HG03039 (cell line): ENCODE measurements around the gene GCK.
"Not testable (repeated sequence)": the region's sequence is repeated elsewhere in the genome, so short reads cannot be mapped to it uniquely, and the experiment has no call there.

ENCODE experiments used
- ATAC-seq: cut with Tn5 transposase; IDR thresholded peaks from one replicate; pipeline ENCODE4 v1.9.1; 2021; ENCODE audit warnings: mild to moderate bottlenecking, moderate library complexity; ENCODE audit not compliant: unreplicated experiment

GCK gene

GRCh38 chr7:44210107-44210506 lies 20.9 kb upstream of the GCK start:
- ATAC-seq: no peak

- no peak for ATAC-seq
Observed at GRCh38 chr7:44208085-44208484, 18.8 kb upstream of the GCK start.

- ATAC-seq: no peak
Observed at GRCh38 chr7:44206008-44206407, 16.8 kb upstream of the GCK start.

GRCh38 chr7:44201813-44202212 lies 12.6 kb upstream of the GCK start:
- ATAC-seq: no peak

- peak; percentile 98 for ATAC-seq
Observed at GRCh38 chr7:44200699-44201461, 11.6 kb upstream of the GCK start, which contains the start of gene YKT6. Gene YKT6, plus strand, starts transcription at chr7:44200978. Its CDS starts 158 bp downstream, at chr7:44201136.

GRCh38 chr7:44200163-44200562 lies 10.9 kb upstream of the GCK start:
- not testable (repeated sequence) for ATAC-seq

GRCh38 chr7:44197474-44197873 lies 8.2 kb upstream of the GCK start:
- no peak for ATAC-seq

GRCh38 chr7:44196450-44196872 lies 7.2 kb upstream of the GCK start:
- ATAC-seq: no peak

GRCh38 chr7:44195889-44196288 lies 6.7 kb upstream of the GCK start:
- no peak for ATAC-seq

- no peak for ATAC-seq
Observed at GRCh38 chr7:44194562-44195145, 5.4 kb upstream of the GCK start.

- no peak for ATAC-seq
Observed at GRCh38 chr7:44194069-44194468, 4.8 kb upstream of the GCK start.

- ATAC-seq: no peak
Observed at GRCh38 chr7:44193011-44193802, 4.0 kb upstream of the GCK start.

GRCh38 chr7:44191171-44191570 lies 1.9 kb upstream of the GCK start:
- ATAC-seq: no peak

- ATAC-seq: no peak
Observed at GRCh38 chr7:44189993-44190872, 994 bp upstream of the GCK start.

- no peak for ATAC-seq
Observed at GRCh38 chr7:44188480-44189225, 586 bp downstream of the GCK start.

GRCh38 chr7:44187636-44188416 lies 1.4 kb downstream of the GCK start:
- ATAC-seq: no peak

- ATAC-seq: no peak
Observed at GRCh38 chr7:44186736-44187135, 2.5 kb downstream of the GCK start.

- no peak for ATAC-seq
Observed at GRCh38 chr7:44185729-44186128, 3.5 kb downstream of the GCK start.

- ATAC-seq: no peak
Observed at GRCh38 chr7:44184873-44185446, 4.3 kb downstream of the GCK start.
